Inflammatory macrophage treated with lipopolysaccharide for 1 hour (primary cell): ENCODE results near the gene LAT.

Experiments
- DNase-seq, 2 donors: peaks; one replicate each; pipeline ENCODE4 v3.0.0-alpha.2; 2020 to 2022

LAT gene

GRCh38 chr16:29009050-29009837 lies 24.4 kb downstream of the LAT start:
- no peak for DNase-seq

- DNase-seq, result no peak
Observed at GRCh38 chr16:29009838-29010166, 24.9 kb downstream of the LAT start.

GRCh38 chr16:29011112-29011511 lies 26.3 kb downstream of the LAT start:
- no peak for DNase-seq

DNA sequence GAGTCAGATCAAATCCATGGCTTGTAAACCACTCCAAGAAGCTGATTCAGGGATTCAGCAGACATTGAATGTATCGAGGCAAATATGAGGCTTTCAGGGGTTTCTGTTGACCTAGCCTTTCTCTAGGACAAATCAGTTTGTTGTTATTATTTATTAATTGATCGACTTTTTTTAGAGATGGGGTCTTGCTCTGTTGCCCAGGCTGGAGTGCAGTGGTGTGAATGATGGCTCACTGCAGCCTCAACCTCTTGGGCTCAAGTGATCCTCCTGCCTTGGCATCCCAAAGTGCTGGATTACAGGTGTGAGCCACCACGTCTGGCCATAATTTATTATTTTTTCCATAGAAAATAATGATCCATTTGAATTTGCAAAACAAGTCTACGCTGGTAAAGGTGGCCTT lies 27.0 kb downstream of the LAT start:
- no peak for DNase-seq

GRCh38 chr16:29012913-29013553 lies 28.2 kb downstream of the LAT start:
- DNase-seq, result peak; percentile 70 to 84

DNA sequence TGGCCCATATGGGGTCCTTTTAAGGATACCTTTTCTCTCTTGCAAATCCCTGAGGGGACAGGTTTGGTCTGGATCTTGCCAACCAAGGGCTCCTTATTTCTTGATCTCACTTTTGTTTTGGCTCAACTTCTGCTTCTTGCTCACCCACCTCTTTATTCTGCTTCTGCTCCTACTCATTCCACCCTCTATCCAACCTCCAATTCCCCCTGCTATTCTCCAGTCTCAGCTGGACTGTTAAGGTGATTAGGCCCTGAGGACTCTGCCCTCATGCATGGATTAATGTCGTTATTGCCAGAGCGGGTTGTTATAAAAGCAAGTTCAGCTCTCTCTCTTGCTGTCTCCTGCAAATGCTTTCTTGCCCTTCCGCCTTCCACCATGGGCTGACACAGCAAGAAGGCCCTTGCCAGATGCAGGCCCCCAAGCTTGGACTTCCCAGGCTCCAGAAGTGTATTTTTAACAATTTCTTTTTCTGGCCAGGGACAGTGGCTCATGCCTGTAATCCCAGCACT lies 29.8 kb downstream of the LAT start:
- peak; percentile 14 to 56 for DNase-seq

DNA sequence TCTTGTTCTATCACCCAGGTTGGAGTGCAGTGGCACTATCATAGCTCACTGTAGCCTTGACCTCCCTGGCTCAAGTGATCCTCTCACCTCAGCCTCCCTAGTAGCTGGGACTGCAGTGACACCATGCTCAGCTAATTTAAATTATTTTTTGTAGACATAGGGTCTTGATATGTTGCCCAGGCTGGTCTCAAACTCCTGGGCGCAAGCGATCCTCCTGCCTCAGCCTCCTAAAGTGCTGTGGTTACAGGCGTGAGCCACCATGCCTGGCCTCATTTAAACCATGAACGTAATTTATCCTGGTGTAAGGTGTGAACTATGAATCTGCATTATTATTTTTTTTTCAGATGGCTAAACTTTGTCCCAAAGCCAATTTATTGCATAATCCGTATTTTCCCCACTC lies 37.3 kb downstream of the LAT start:
- no peak for DNase-seq

DNA sequence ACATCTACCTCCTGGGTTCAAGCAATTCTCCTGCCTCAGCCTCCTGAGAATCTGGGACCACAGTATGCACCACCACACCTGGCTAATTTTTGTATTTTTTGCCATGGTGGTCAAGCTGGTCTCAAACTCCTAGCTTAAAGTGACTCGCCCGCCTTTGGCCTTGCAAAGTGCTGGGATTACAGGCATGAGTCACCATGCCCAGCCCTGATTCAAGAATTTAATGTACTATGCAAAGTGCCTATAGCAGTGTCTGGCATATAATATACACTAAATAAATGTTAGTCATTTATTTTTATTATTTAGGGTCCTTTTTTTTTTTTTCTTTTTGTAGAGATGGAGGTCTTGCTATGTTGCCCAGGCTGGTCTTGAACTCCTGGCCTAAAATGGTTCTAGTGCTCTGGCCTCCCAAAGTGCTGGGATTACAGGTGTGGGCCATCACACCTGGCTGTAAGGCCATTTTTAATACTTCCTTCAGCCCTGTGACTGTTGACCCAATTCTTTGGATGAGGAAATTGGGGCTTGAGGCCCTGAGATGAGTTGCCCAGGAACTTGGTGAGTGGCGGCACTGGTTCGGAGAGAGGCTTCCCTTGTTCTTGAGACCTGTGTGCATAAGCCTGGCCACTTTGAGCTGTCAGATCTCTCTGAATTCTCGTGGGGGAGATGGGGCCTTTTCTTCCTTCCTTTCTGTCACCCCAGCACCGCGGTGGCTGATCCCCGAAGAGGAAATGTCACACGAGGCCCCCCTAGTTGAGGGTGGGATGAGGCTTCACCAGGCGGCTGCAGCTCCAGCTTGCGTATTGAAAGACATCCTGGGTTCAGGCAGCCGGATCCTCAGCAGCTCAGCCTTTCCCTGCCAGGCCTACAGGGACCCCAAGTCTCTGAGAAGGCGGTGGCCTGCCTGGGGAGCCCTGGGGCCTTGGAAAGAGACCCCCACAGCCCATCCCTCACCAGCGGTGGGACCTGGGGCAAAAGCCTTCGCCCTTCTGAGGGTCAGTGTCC lies 38.7 kb downstream of the LAT start:
- DNase-seq, result peak; percentile 10 to 21

GRCh38 chr16:29024278-29024677 lies 39.4 kb downstream of the LAT start:
- DNase-seq, result no peak

- DNase-seq, result no peak
Observed at GRCh38 chr16:29025218-29025617, 40.4 kb downstream of the LAT start.

DNA sequence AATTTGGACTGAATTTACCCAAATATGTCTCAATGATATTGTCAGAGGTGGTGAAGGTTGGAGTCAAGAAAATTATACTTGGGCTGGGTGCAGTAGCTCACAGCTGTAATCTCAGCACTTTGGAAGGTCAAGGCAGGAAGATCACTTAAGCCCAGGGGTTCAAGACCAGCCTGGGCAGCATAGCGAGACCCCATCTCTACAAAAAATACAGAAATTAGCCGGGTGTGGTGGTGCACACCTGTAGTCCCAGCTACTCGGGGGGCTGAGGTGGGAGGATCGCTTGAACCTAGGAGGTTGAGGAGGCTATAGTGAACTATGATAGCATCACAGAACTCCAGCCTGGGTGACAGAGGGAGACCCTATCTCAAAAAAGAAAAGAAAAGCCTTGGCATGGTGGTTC lies 40.9 kb downstream of the LAT start:
- DNase-seq, result no peak

DNA sequence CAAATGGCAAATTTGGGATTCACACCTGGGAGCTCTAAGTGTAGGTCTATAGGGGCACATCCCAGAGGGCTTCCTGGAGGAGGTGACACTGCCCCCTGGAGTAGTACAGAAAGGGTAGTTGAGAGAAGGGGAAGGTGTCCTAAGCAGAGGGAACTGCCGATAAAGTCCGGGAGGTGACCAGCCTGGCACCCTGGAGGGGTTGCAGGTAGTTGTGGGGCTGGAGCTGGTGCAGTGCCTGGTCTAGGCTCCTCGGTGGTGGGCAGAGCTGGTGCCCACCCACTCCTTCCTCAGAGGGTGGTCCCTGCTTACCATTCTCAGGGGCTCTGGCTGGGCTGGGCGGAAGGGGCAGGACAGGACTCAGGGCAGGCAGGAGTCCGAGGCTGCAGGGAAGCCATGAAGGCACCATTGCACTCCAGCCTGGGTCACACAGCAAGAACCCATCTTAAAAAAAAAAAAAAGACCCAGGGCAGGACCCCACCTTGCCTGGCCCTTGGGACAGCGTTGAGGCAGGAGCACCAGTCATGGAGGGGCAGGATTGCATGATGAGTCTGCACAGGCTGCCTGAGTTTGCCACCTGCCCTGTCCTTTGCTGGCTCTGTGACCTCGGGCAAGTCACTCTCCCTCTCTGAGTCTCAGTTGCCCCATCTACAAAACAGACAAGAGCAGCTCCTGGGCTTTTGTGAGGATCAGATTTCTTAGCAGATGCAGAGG lies 43.8 kb downstream of the LAT start:
- DNase-seq, result no peak

- DNase-seq, result peak; percentile 11 to 77
Observed at GRCh38 chr16:29029168-29029994, 44.5 kb downstream of the LAT start.

- no peak for DNase-seq
Observed at GRCh38 chr16:29030086-29030840, 45.4 kb downstream of the LAT start.
